Prostate gland (tissue), 2 donors: Measurements from ENCODE around the gene KCND3. TPM values are rescaled to one million over a fixed set of nuclear protein-coding genes. Genes with fewer than 3 reads are reported as not detected.

ENCODE experiments used
- DNase-seq: peaks from one replicate; pipeline ENCODE4 v3.0.0-alpha.2; 2019; ENCODE audit warnings: low spot score
- H3K27ac ChIP-seq, 2 donors: fragments of 200-600 bp; sonication (generic); 2 replicates each; pipeline ENCODE4 v1.5.1; 2017 to 2019
- H3K27me3 ChIP-seq: fragments of 200-600 bp; sonication (generic); replicated peaks from 2 replicates; pipeline ENCODE4 v1.5.1; 2019; ENCODE audit not compliant: insufficient read depth
- H3K36me3 ChIP-seq, 2 donors: fragments of 200-600 bp; sonication (generic); 1 replicate in 1 of 2; 2 replicates in 1 of 2; pipeline versions ENCODE4 v1.5.1 to v1.8.1; 2017 to 2019
- H3K4me1 ChIP-seq: fragments of 200-600 bp; sonication (generic); replicated peaks from 2 replicates; pipeline ENCODE4 v1.5.1; 2019
- H3K4me3 ChIP-seq, 2 donors: fragments of 200-600 bp; sonication (generic); 2 replicates each; pipeline ENCODE4 v1.5.1; 2017 to 2019
- H3K9me3 ChIP-seq: fragments of 200-600 bp; sonication (generic); 2 replicates; pipeline ENCODE4 v1.5.1; 2017
- POLR2A ChIP-seq: fragments of 450-650 bp; IDR thresholded peaks from one replicate; pipeline ENCODE4 v1.6.1; 2016; ENCODE audit warnings: antibody characterized with exemption, mild to moderate bottlenecking
- POLR2AphosphoS5 ChIP-seq: sonication (generic); formaldehyde crosslinking; IDR thresholded peaks from one replicate; pipeline ENCODE4 v1.6.1; 2017; ENCODE audit warnings: antibody characterized with exemption
- WGBS: methylation state at CpG from one replicate; pipeline ENCODE4 v1.1.5; 2018; 5-methylcytosine and 5-hydroxymethylcytosine counted together
- intact Hi-C: fragments of 100-400 bp; cut with DNase I; formaldehyde crosslinking; loops from one replicate; pipeline ENCODE4 v1.14.2; 2022
- total RNA-seq, 2 donors: library from RNA; depleted of rRNA; stranded (reverse); fragments of >200 nt; gene quantifications; one replicate each; pipeline ENCODE4 v1.1.0, GENCODE V29; 2016
- TF ChIP-seq, protein P1 (sequence below), 4 experiments: fragments of 200-600 bp in 2 of 4; fragments of 450-650 bp in 2 of 4; sonication (generic) in 2 of 4; IDR thresholded peaks; 1 replicate in 3 of 4; 2 replicates in 1 of 4; pipeline ENCODE4 v1.5.1; 2016 to 2019; ENCODE audit warnings: antibody characterized with exemption in 4 of 4, mild to moderate bottlenecking in 2 of 4, moderate library complexity in 2 of 4

The KCND3 gene
- total RNA-seq, 2 donors from 2014 or later, result 17.1 to 27.3 TPM

DNA sequence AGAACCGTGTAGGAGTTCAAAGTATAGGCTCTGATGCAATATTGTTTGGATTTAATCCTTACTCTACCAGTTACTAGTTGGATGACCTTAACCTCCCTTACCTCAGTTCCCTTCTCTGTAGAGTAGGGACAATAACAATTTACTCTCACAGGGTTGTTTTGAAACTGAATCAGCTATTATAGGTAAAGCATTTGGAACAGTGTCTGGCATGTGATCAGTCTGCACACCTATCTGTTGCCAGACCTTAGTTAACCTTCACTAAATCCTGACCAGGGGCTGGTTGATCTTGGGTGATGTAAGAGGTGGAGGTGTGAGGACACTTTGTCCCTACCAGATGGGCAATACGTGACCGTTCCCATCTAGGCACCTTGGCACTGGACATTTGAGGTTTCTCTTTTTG lies 126.9 kb downstream of the KCND3 start:
- 85% methylated on average over 3 of the region's 3 CpGs for WGBS
- H3K36me3 ChIP-seq, result no peaks in the 10 kb centered on the region
- no peaks in the 10 kb centered on the region for H3K27me3 ChIP-seq
- DNase-seq, result no peak
- intact Hi-C loops, result no loop called here
- no peaks in the 10 kb centered on the region for H3K4me1 ChIP-seq
- no peak overlapping the region for H3K27ac ChIP-seq
- no peaks in the 10 kb centered on the region for H3K9me3 ChIP-seq
- TF ChIP-seq POLR2AphosphoS5, result no peak
- TF ChIP-seq, protein P1, sequence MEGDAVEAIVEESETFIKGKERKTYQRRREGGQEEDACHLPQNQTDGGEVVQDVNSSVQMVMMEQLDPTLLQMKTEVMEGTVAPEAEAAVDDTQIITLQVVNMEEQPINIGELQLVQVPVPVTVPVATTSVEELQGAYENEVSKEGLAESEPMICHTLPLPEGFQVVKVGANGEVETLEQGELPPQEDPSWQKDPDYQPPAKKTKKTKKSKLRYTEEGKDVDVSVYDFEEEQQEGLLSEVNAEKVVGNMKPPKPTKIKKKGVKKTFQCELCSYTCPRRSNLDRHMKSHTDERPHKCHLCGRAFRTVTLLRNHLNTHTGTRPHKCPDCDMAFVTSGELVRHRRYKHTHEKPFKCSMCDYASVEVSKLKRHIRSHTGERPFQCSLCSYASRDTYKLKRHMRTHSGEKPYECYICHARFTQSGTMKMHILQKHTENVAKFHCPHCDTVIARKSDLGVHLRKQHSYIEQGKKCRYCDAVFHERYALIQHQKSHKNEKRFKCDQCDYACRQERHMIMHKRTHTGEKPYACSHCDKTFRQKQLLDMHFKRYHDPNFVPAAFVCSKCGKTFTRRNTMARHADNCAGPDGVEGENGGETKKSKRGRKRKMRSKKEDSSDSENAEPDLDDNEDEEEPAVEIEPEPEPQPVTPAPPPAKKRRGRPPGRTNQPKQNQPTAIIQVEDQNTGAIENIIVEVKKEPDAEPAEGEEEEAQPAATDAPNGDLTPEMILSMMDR (IDR thresholded peaks at IDR 0.05), result no peak
- no peak for TF ChIP-seq POLR2A
- no peak overlapping the region for H3K4me3 ChIP-seq

DNA sequence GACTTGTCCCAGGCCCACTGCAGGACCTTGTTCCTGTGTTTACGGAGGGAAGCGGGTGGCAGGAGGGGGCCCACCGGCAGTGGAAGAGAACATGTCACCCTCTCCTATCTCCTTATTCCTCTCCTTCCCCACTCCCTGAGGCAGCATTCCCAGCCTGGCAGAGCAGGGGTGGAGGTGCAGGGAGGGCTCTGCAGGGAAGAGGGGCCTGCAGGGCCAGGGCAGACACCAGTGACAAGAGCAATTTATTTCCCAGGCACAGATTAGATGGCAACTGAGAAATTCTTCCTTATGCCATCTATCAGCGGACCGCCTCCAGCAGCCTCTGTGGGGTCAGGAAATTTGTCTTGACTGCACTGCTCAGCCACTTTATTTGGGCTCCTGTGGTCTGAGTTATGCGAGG lies 127.9 kb downstream of the KCND3 start:
- H3K4me3 ChIP-seq, result no peak overlapping the region
- no peak overlapping the region for H3K27ac ChIP-seq
- intact Hi-C loops, result no loop called here
- no peaks in the 10 kb centered on the region for H3K27me3 ChIP-seq
- no peaks in the 10 kb centered on the region for H3K36me3 ChIP-seq
- H3K9me3 ChIP-seq, result no peaks in the 10 kb centered on the region
- no peak for DNase-seq
- 75% methylated on average over 6 of the region's 6 CpGs for WGBS
- peaks cover under 1% of the 10 kb centered on the region for H3K4me1 ChIP-seq
- TF ChIP-seq, protein P1 (IDR thresholded peaks at IDR 0.05), result no peak
- no peak for TF ChIP-seq POLR2AphosphoS5
- TF ChIP-seq POLR2A, result no peak

DNA sequence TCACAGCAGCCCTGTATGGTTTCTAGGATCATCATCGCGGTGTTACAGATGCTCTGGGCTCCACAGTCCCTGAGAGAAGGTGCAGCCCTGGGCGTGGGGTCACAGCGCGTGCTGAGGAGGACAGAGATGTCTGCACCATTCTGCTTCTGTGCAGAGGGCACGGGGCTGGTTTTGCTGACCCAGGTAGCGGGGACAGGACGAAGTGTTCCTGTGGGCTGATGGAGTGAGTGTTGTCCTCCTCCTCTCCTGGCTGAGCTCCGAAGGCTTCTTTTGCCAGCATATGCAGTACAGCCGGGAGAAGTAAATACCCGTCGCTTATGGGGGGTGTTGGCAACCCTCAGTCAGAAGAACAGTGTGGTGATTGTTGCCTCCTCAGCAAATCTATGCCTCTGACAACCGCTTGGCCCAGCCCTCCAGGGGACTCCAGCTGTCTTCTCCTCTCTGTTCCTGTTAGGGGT lies 132.2 kb downstream of the KCND3 start:
- Histone ChIP-seq H3K27me3 (no peaks in the 10 kb centered on the region), H3K4me1 (peaks cover 2% of the 10 kb centered on the region), H3K27ac (peak overlapping the region in 1 of 2 donors; percentile 21), H3K4me3 (no peak overlapping the region), H3K9me3 (no peaks in the 10 kb centered on the region), H3K36me3 (no peaks in the 10 kb centered on the region)
- peak; percentile 53 for DNase-seq
- 49% methylated on average over 13 of the region's 13 CpGs for WGBS
- no peak for TF ChIP-seq POLR2AphosphoS5
- TF ChIP-seq POLR2A, result no peak
- TF ChIP-seq, protein P1 (IDR thresholded peaks at IDR 0.05), result no peak
- intact Hi-C loops, result no loop called here

DNA sequence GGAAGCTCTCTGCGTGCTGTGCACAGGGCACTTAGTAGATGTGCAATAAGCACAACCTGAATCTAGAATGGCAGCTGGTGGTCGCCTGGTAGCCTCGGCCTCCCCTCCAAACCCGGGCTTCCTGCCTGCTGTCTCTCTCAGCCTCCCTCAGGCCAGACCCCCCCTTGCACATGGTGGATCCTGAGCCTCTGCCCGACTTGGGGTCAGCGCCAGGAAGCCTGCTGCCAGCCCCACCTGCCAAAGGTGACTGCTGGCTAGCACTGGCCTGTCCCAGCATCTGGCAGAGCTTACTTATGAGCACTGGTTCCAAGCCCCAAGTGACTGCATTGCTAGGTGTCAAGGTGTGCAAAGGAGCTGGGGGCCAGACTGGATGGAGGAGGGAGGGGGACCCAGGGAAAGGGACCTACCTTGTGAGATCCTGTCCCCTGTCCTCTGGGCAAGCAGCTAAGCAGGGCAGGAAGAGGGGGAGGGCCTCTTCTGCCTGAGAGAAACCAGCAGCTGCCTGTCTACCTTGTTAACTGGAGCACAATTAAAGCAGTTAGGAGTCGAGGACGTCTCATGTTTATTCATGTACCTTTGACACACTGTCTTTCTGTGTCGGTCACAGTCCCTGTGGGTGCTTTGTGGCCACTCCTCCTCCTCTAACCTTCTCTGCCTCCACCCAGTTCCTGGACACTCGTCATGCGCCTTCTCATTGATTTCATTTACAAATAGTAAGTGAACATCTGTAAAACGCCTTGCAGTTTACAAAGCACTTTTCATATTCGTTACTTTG lies 132.9 kb downstream of the KCND3 start:
- H3K4me1 ChIP-seq, result peaks cover 2% of the 10 kb centered on the region
- no peaks in the 10 kb centered on the region for H3K36me3 ChIP-seq
- no peak for TF ChIP-seq POLR2A
- TF ChIP-seq, protein P1 (IDR thresholded peaks at IDR 0.05), result no peak
- no peak for TF ChIP-seq POLR2AphosphoS5
- 40% methylated on average over 13 of the region's 13 CpGs for WGBS
- H3K9me3 ChIP-seq, result no peaks in the 10 kb centered on the region
- peak; percentile 17 for DNase-seq
- H3K4me3 ChIP-seq, result no peak overlapping the region
- no peaks in the 10 kb centered on the region for H3K27me3 ChIP-seq
- peak overlapping the region in 1 of 2 donors; percentile 21 for H3K27ac ChIP-seq
- intact Hi-C loops, result no loop called here

DNA sequence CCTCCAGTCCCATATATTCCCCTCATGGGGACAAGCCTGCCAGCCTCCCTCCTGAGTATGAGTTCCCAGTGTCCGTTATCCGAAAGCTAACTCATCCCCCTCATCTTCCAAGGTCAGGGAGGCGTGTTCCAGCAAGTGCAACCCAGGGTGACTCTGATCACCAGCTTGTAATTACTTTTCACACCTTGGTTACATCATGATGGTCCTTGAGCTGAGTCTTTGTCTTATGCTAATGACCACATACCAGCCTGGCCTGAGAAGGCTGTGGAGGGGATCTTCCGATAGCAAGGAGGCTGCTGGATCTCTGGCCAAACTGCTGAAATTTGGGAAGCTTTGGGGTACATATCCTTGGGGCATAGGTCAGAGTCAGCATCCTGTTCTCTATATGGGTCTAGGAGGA lies 134.2 kb downstream of the KCND3 start:
- H3K9me3 ChIP-seq, result no peaks in the 10 kb centered on the region
- no peak for DNase-seq
- no peak overlapping the region for H3K27ac ChIP-seq
- H3K36me3 ChIP-seq, result no peaks in the 10 kb centered on the region
- intact Hi-C loops, result no loop called here
- 92% methylated on average over 4 of the region's 4 CpGs for WGBS
- H3K27me3 ChIP-seq, result no peaks in the 10 kb centered on the region
- peaks cover 2% of the 10 kb centered on the region for H3K4me1 ChIP-seq
- TF ChIP-seq, protein P1 (IDR thresholded peaks at IDR 0.05), result no peak
- TF ChIP-seq POLR2A (no peak), POLR2AphosphoS5 (no peak)
- no peak overlapping the region for H3K4me3 ChIP-seq
